ENCODE results near the gene ETDA.
"Not testable (repeated sequence)": the region's sequence is repeated elsewhere in the genome, so short reads cannot be mapped to it uniquely, and the experiment has no call there.

The ETDA gene

DNA sequence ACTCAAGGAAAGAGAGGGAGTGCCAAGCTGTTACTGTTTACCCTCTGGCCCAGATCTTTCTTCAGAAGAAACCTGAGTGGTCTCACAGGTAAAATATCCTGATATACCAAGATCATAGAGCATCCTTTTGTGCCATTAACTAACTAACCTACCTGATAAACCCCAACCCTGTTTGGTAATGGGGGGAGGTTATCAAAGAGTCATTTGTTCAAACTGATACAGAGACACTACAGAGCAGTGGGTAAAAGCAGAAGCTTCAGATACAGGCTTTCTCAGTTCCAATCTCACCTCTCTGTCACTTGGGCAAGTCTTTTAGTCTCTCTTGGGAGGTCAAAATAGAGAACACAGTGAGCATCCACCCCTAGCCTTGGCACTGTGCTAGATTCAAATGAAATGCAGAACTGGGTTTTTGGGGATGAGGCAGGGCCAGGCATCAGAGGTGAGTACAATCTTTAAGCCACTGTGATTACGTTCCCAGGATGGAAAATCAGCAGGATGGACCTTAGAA, at the start of gene ETDA:
Gene ETDA (plus strand): TSS at position 51 of the 508 bp plus-strand sequence. CDS start 1,216 bp downstream, outside the sequence.
- FAIRE-seq; DNase-seq (ENCODE audit: insufficient read length, low spot score): not testable (repeated sequence)

DNA sequence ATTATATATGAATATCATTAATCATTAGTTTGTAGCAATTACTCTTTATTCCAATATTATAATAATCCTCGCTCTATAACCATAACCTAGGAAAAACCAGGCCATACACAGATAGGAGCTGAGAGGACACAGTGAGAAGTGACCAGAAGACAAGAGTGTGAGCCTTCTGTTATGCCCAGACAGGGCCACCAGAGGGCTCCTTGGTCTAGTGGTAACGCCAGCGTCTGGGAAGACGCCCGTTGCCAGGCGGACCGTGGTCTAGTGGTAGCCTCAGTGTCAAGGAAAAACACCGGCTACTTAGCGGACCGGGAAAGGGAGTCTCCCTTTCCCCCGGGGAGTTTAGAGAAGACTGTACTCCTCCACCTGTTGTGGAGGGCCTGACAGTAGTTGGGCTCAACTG, 45.4 kb upstream of the ETDA start:
- not testable (repeated sequence) for FAIRE-seq; DNase-seq (ENCODE audit: insufficient read length, low spot score)

GRCh38 chrX:135213200-135213844, 38.5 kb upstream of the ETDA start:
- FAIRE-seq: no peak

DNA sequence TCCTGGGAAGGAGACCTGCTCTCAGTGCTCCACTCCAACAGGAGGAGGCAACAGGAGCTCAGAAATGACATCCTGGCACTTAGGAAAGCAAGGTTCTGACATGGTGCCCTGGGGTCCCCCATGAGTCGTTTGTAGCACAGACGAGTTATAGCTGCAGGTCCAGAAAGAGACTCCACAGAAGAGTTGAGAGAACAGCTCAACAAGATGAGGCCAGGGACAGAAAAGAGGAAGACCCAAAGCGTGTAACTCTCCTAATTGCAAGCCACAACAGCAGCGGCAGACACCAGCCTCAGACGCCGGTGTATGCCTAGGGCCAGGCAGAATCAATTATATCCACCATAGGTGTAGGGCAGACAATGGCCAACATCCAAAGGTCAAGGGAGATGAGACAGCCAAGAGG, 5.9 kb upstream of the ETDA start:
- not testable (repeated sequence) for FAIRE-seq; DNase-seq (ENCODE audit: insufficient read length, low spot score)

More at GRCh38 chrX:135213200-135213844, 38.5 kb upstream of the ETDA start:
- no peak for DNase-seq (ENCODE audit: insufficient read length, low spot score)

- FAIRE-seq; DNase-seq (ENCODE audit: insufficient read length, low spot score): not testable (repeated sequence)
Measured at GRCh38 chrX:135256087-135256684, 4.3 kb downstream of the ETDA start.

DNA sequence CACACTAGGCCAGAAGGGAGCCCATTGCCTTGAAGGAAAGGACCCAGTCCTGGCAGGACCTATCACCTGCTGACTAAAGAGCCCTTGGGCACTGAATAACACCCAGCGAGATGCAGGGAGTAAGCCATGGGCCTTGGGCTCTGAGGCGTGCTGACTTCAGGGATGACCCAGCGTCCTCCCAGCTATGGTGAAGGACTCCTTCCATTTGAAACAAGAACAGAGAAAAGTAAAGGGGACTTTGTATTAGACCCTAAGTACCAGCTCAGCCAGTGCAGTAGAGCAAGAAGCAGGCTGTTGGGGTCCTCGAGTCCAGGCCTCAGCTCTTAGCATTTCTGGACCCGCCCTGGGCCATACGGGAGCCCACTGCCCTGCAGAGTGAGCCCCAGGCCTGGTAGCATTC, 5.1 kb downstream of the ETDA start:
- DNase-seq (ENCODE audit: insufficient read length, low spot score) (no peak), FAIRE-seq (no peak)

DNA sequence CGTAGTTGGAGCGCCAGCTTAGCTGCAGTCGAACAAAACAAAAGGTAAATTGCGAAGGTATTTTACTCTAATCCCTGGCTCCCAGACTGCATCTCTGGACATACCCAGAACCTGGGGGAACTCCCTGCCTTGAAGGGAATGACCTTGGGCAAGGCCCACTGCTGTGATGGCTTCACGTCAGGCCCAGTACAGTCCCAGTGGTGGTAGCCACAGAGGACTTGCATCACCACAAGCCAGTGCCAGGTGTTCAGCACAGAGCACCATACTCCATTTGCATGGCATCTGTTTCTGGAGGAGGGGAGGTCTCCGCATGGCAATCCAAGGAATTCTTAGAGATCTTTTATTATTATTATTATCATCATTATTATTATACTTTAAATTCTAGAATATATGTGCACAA, 5.6 kb downstream of the ETDA start:
- FAIRE-seq (no peak), DNase-seq (ENCODE audit: insufficient read length, low spot score) (no peak)

DNA sequence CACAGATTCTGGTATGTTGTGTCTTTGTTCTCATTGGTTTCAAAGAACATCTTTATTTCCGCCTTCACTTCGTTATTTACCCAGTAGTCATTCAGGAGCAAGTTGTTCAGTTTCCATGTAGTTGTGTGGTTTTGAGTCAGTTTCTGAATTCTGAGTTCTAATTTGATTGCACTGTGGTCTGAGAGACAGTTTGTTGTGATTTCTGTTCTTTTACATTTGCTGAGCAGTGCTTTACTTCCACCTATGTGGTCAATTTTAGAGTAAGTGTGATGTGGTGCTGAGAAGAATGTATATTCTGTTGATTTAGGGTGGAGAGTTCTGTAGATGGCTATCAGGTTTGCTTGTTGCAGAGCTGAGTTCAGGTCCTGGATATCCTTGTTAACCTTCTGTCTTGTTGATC, 9.1 kb downstream of the ETDA start:
- not testable (repeated sequence) for DNase-seq (ENCODE audit: insufficient read length, low spot score); FAIRE-seq

DNA sequence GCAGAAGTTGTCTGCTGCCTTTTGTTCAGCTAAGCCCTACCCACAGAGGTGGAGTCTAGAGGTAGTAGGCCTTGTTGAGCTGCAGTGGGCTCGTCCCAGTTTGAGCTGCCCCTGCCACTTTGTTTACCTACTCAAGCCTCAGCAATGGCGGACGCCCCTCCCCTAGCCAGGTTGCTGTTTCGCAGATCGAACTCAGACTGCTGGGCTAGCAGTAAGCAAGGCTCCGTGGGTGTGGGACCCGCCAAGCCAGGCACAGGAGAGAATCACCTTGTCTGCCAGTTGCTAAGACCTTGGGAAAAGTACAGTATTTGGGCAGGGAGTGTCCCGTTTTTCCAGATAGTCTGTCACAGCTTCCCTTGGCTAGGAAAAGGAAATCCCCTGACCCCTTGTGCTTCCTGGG, 11.5 kb downstream of the ETDA start:
- FAIRE-seq; DNase-seq (ENCODE audit: insufficient read length, low spot score): not testable (repeated sequence)

DNA sequence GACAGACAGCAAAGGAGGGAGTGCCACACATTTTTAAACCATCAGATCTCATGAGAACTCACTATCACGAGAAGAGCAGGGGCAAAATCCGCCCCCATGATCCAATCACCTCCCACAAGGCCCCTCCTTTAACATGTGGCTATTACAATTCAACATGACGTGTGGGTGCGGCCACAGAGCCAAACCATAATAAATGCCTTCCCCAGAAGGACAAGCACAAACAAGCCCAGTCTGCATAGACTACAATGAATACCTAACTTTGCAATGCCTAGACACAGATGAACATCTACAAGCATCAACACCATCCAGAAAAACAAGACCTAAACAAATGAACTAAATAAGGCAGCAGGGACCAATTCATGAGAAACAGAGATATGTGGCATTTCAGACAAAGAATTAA, 12.3 kb downstream of the ETDA start:
- DNase-seq (ENCODE audit: insufficient read length, low spot score): no peak
- FAIRE-seq: no peak

- DNase-seq (ENCODE audit: insufficient read length, low spot score): no peak
- no peak for FAIRE-seq
Measured at GRCh38 chrX:135273162-135273561, 21.3 kb downstream of the ETDA start.

DNA sequence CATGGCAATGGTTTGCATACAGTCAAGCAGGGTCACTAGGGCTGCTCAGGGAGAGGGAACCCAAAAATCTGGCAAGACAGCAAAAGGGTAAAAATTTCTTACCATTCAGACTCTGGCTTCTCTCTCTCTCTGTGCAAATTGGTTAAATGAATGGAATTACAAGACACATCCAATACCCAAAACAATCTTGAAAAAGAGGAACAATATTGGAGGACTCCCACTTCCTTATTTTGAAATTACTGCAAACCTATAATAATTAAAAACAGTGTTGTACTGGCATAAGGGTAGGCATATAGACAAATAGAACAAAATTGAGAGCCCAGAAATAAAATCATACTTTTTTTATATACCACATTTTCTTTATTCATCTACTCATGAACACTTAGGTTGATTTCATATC, 24.1 kb downstream of the ETDA start:
- DNase-seq (ENCODE audit: insufficient read length, low spot score) (no peak), FAIRE-seq (no peak)

DNA sequence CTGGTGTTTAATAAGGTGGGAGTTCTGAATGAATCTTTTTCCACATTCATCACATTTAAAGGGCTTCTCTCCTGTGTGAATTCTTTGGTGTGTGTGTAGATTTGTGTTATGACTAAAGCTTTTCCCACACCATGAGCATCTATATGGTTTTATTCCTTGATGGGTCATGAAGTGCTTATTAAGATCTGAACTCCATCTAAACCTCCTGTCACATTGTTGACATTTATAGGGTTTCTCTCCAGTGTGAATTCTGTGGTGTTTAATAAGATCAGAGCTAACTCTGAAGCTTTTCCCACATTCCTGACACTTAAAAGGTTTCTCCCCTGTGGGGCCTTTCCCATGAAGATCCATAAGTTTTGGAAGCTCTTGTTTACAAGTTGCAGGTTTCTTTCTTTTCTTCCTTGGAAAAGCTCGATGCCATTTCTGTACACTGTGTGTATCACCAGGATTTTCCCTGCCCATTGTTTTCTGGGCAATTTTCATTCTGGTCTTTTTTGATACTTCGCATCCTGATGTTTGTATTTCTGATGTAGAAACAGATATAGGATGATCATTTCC, 35.5 kb downstream of the ETDA start:
- no peak for DNase-seq (ENCODE audit: insufficient read length, low spot score)
- no peak for FAIRE-seq

DNA sequence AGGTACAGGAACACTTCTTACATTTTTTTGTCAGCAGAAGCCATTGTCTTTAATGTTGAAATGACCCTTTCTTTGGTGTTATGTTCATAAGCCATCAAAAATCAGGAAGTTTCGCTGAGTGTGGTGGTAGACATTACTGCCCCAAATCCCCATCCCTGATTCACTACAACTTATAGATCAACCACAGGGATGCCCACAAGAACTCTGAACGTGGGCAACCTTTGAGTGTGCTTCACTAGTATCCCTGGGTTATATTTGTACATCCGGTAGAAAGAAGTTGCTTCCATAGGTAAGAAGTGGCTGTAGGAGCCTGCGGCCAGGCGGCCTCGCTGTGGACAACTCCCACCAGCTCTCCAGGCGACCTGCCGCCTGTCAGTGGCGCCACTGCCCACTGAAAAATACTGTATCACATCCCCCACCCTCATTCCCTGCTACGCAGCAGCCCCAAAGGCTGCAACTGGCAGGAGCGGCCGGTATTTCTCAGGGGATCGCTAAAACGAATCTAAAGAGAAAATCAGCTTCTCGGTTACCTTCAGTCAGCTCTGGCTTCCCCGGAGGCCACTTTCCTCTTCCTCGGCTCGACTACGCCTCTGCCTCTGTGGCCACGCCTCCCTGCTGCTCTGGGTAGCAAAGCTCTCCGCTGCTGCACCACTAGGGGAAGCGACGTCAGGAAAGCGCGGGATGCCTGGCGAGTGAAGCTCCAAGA, 43.5 kb downstream of the ETDA start:
- FAIRE-seq (no peak), DNase-seq (ENCODE audit: insufficient read length, low spot score) (no peak)

GRCh38 chrX:135295944-135296305, 44.1 kb downstream of the ETDA start:
- FAIRE-seq (no peak), DNase-seq (ENCODE audit: insufficient read length, low spot score) (no peak)

DNA sequence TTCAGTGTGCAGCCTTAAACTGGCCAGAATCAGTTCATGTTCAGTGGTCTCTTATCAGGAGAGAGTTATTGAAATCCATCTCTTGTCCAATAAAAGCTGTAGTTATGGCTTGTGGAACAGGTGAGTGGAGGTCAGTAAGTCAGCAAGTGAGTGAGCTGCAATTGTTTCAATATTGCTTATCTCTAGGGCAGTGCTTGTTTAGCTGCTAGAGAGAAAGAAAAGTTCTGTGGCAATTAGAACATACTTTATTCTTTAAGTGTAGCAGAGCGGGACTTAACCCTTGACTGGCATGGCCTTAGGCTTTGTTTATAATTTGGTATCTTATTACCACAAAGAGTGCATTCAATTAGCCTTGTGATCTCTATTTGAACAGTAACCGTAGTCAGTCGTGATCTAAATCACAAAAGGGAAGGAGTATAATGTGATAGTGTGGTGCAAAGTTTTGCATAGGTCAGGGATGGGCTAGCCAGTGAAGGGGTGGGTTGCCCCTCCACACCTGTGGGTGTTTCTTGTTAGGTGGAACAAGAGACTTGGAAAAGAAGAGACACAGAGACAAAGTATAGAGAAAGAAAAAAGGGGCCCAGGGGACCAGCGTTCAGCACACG, 50.5 kb downstream of the ETDA start:
- no peak for DNase-seq (ENCODE audit: insufficient read length, low spot score)
- FAIRE-seq: no peak
